Adrenal gland (tissue), 5 donors: ENCODE results near the gene HEYL.

ENCODE experiments used
- CTCF ChIP-seq, 6 experiments: fragments of 450-650 bp in 4 of 6; fragments of 200-600 bp in 2 of 6; sonication (generic) in 1 of 6; IDR thresholded peaks; 1 replicate in 5 of 6; 2 replicates in 1 of 6; pipeline versions ENCODE4 v1.5.1 to v1.8.0; 2016 to 2021; ENCODE audit warnings: antibody characterized with exemption in 6 of 6, mild to moderate bottlenecking in 2 of 6, moderate library complexity in 1 of 6
- POLR2A ChIP-seq, 2 donors: fragments of 450-650 bp; IDR thresholded peaks; one replicate each; pipeline ENCODE4 v1.6.1; 2017; ENCODE audit warnings: antibody characterized with exemption in 2 of 2, mild to moderate bottlenecking in 2 of 2, moderate library complexity in 1 of 2
- donor health status: DM: no; HTN: no; CAD: no.

GRCh38 chr1:39657402-39657801 is 18.0 kb upstream of the HEYL start:
- TF ChIP-seq CTCF (IDR thresholded peaks at IDR 0.05) (no peak), POLR2A (IDR thresholded peaks at IDR 0.05) (no peak)
